ENCODE results near the gene RPS6KA5. TPM values are rescaled to one million over a fixed set of nuclear protein-coding genes. Genes with fewer than 3 reads are reported as not detected.
A peak's percentile ranks its signal among the peaks of the same experiment; 100 is the strongest.
"Not testable (repeated sequence)": the region's sequence is repeated elsewhere in the genome, so short reads cannot be mapped to it uniquely, and the experiment has no call there.

RPS6KA5 gene
- total RNA-seq, 2 experiments from 2014 or later: 28.0 to 29.8 TPM

DNA sequence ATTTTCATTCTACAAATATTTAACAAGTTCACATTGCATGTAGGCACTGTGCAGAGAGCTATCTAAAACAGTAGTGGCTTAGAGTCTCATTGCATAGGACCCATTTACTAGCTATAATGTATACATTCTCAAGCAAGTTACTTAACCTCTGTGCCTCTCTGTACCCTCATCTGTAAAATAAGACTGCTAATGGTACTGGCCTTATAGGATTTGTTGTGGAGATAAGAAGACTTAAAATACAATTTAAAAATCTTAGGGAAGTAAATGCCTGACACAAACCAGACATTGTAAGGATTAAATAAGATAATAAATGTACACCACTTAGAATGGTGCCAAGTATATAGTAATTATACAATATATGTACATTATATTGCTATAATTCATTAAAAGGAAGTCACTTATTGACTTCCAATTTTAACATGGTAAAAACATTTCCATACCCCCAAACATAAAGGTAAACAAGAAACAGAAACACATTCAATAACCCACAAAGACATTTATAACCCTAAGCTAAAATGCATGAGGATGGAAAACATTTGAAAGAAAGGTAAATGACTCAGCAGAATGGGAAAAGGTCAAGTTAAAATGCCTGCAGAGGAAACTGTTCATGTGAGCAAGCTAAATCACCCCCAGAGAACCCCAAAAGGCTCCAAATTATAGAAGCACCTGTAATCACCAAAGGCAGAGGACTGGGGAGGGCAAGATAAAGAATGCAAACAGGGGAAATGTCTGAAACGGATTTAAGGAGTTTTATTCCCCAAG is 30.8 kb downstream of the RPS6KA5 start:
- Histone ChIP-seq H3K4me1 (ENCODE audit: insufficient read depth, low read length) (no peaks in the 10 kb centered on the region), H3K9me3 (ENCODE audit: control insufficient read depth in 1 of 2, insufficient read depth in 1 of 2, low read length in 2 of 2) (peaks cover 0 to 3% of the 10 kb centered on the region in 2 experiments), H3K36me3 (ENCODE audit: insufficient read depth, low read length) (peaks cover 2% of the 10 kb centered on the region), H3K27me3 (ENCODE audit: control insufficient read depth in 1 of 2, insufficient read depth in 2 of 2, low read length in 2 of 2) (no peaks in the 10 kb centered on the region), H3K4me3 (ENCODE audit: low read length) (no peak overlapping the region), H3K27ac (ENCODE audit: low read depth in 1 of 2, low read length in 2 of 2) (no peak overlapping the region)
- peaks cover 66% of the 10 kb centered on the region for H3K4me1 Mint-ChIP-seq (ENCODE audit: low read depth)
- DNase-seq (no peak), ATAC-seq (ENCODE audit: poor library complexity) (no peak)
- no peak overlapping the region for H3K27ac Mint-ChIP-seq
- no peaks in the 10 kb centered on the region for H3K9me3 Mint-ChIP-seq
- TF ChIP-seq, protein P1, sequence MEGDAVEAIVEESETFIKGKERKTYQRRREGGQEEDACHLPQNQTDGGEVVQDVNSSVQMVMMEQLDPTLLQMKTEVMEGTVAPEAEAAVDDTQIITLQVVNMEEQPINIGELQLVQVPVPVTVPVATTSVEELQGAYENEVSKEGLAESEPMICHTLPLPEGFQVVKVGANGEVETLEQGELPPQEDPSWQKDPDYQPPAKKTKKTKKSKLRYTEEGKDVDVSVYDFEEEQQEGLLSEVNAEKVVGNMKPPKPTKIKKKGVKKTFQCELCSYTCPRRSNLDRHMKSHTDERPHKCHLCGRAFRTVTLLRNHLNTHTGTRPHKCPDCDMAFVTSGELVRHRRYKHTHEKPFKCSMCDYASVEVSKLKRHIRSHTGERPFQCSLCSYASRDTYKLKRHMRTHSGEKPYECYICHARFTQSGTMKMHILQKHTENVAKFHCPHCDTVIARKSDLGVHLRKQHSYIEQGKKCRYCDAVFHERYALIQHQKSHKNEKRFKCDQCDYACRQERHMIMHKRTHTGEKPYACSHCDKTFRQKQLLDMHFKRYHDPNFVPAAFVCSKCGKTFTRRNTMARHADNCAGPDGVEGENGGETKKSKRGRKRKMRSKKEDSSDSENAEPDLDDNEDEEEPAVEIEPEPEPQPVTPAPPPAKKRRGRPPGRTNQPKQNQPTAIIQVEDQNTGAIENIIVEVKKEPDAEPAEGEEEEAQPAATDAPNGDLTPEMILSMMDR (IDR thresholded peaks at IDR 0.05): no peak
- CTCF ChIA-PET: no interaction called here
- intact Hi-C loops (cut with DNase I, micrococcal nuclease): no loop called here
- H3K36me3 Mint-ChIP-seq (ENCODE audit: low read depth): no peaks in the 10 kb centered on the region
- H3K27me3 Mint-ChIP-seq: no peaks in the 10 kb centered on the region
- no peak overlapping the region for H3K4me3 Mint-ChIP-seq
- POLR2A ChIA-PET: no interaction called here

DNA sequence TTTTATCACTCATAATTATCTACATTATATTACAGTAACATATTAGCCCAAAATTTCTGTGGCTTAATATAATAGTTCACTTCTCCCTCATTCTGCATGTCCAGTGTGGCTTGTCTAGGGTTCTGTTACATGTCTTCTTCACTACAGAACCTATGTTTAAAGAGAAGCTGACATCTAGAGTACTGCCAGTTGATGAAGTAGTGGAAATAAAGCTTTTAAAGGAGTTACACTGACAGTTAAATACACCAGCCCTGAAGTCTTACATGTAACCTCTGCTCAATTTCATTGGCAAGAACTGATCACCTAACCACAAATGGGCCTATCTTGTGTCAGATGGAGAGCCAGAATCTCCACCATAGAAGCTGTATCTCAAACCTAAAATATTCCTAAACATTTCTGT is 32.9 kb downstream of the RPS6KA5 start:
- no peak overlapping the region for H3K4me3 ChIP-seq (ENCODE audit: low read length)
- no peaks in the 10 kb centered on the region for H3K9me3 Mint-ChIP-seq
- no peak overlapping the region for H3K4me3 Mint-ChIP-seq
- no peak overlapping the region for H3K27ac Mint-ChIP-seq
- TF ChIP-seq, protein P1 (IDR thresholded peaks at IDR 0.05): no peak
- no peaks in the 10 kb centered on the region for H3K9me3 ChIP-seq (ENCODE audit: control insufficient read depth in 1 of 2, insufficient read depth in 1 of 2, low read length in 2 of 2)
- H3K36me3 Mint-ChIP-seq (ENCODE audit: low read depth): no peaks in the 10 kb centered on the region
- H3K27ac ChIP-seq (ENCODE audit: low read depth in 1 of 2, low read length in 2 of 2): no peak overlapping the region
- H3K36me3 ChIP-seq (ENCODE audit: insufficient read depth, low read length): peaks cover 2% of the 10 kb centered on the region
- ChIA-PET POLR2A (interaction anchor here (0.6 kb wide), 1 partner anchor 9 kb away, joined by 3 read pairs; no protein-coding TSS in a partner anchor), CTCF (no interaction called here)
- H3K27me3 ChIP-seq (ENCODE audit: control insufficient read depth in 1 of 2, insufficient read depth in 2 of 2, low read length in 2 of 2): no peaks in the 10 kb centered on the region
- H3K4me1 Mint-ChIP-seq (ENCODE audit: low read depth): peaks cover 70% of the 10 kb centered on the region
- H3K4me1 ChIP-seq (ENCODE audit: insufficient read depth, low read length): peaks cover 10% of the 10 kb centered on the region
- intact Hi-C loops (cut with DNase I, micrococcal nuclease): no loop called here
- ATAC-seq (ENCODE audit: poor library complexity): no peak
- DNase-seq: no peak
- H3K27me3 Mint-ChIP-seq: no peaks in the 10 kb centered on the region

DNA sequence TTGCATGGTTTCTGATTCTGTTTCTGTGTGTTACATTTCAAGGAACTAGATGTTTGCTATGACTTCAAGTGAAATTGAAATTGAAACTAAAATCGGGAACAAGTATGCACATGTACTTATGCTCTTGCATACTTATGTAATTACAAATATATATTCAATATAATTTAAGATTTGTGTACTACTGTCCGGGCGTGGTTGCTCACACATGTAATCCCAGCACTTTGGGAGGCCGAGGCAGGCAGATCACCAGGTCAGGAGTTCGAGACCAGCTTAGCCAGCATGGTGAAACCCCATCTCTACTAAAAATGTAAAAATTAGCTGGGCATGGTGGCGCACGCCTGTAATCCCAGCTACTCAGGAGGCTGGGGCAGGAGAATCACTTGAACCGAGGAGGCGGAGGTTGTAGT is 37.8 kb downstream of the RPS6KA5 start:
- ATAC-seq (ENCODE audit: poor library complexity) (peak; percentile 61), DNase-seq (peak in 7 of 14 experiments; percentile 11 to 86 (median 41))
- Histone ChIP-seq H3K4me1 (ENCODE audit: insufficient read depth, low read length) (peaks cover 18% of the 10 kb centered on the region), H3K4me3 (ENCODE audit: low read length) (peak overlapping the region; percentile 53), H3K27ac (ENCODE audit: low read depth in 1 of 2, low read length in 2 of 2) (peak overlapping the region; percentile 59 to 82)
- H3K9me3 ChIP-seq (ENCODE audit: control insufficient read depth in 1 of 2, insufficient read depth in 1 of 2, low read length in 2 of 2); H3K9me3 Mint-ChIP-seq; H3K36me3 ChIP-seq (ENCODE audit: insufficient read depth, low read length); intact Hi-C loops (cut with DNase I, micrococcal nuclease); H3K36me3 Mint-ChIP-seq (ENCODE audit: low read depth); H3K27me3 Mint-ChIP-seq; H3K27me3 ChIP-seq (ENCODE audit: control insufficient read depth in 1 of 2, insufficient read depth in 2 of 2, low read length in 2 of 2): not testable (repeated sequence)
- H3K4me3 Mint-ChIP-seq: peak overlapping the region; percentile 85
- ChIA-PET CTCF (interaction anchor here (0.7 kb wide), 1 partner anchor 765 kb away, joined by 6 read pairs; no protein-coding TSS in a partner anchor), POLR2A (interaction anchor here (1.2 to 1.4 kb wide), 2 partner anchors 9 to 38 kb away, joined by 4 to 6 read pairs; partner anchors contain the start of gene RPS6KA5)
- H3K27ac Mint-ChIP-seq: peak overlapping the region; percentile 59
- peaks cover 75% of the 10 kb centered on the region for H3K4me1 Mint-ChIP-seq (ENCODE audit: low read depth)
